CD4-positive, alpha-beta memory T cell (primary cell): ENCODE measurements around the gene XPNPEP2. TPM values are rescaled to one million over a fixed set of nuclear protein-coding genes. Genes with fewer than 3 reads are reported as not detected.
A peak's percentile ranks its signal among the peaks of the same experiment; 100 is the strongest.

ENCODE experiments used
- CTCF ChIA-PET: fragments of 350-600 bp; sonication (Branson Sonifier 250); formaldehyde crosslinking; loops from one replicate; lab custom pipeline; 2021; ENCODE audit warnings: inconsistent platforms; ENCODE audit not compliant: partially characterized antibody; lab: Charles Lee
- POLR2A ChIA-PET: fragments of 350-600 bp; sonication (Branson Sonifier 250); formaldehyde crosslinking; loops from one replicate; lab custom pipeline; 2021; ENCODE audit not compliant: partially characterized antibody; lab: Charles Lee
- DNase-seq, 5 donors: peaks; one replicate each; pipeline versions ENCODE4 v3.0.0 to v3.0.0-alpha.2; 2020 to 2022; ENCODE audit warnings: mixed read lengths in 1 of 5
- H3K27ac ChIP-seq: one replicate; pipeline ENCODE4 v1.7.0; 2013; ENCODE audit warnings: low read depth, low read length
- H3K27me3 ChIP-seq: 2 replicates; pipeline ENCODE4 v1.7.0; 2013; ENCODE audit warnings: mild to moderate bottlenecking, low read length, moderate library complexity; ENCODE audit not compliant: insufficient read depth
- H3K36me3 ChIP-seq: 2 replicates; pipeline ENCODE4 v1.7.0; 2013; ENCODE audit warnings: mild to moderate bottlenecking, low read length, moderate library complexity; ENCODE audit not compliant: insufficient read depth
- H3K4me1 ChIP-seq: 2 replicates; pipeline ENCODE4 v1.7.0; 2013; ENCODE audit warnings: mild to moderate bottlenecking, low read length, moderate library complexity; ENCODE audit not compliant: insufficient read depth
- H3K4me3 ChIP-seq, 2 donors: one replicate each; pipeline ENCODE4 v1.7.0; 2013; ENCODE audit warnings: low read length in 2 of 2, mild to moderate bottlenecking in 1 of 2
- H3K9me3 ChIP-seq, 2 donors: one replicate each; pipeline ENCODE4 v1.7.0; 2013; ENCODE audit warnings: low read length in 2 of 2, control low read depth in 1 of 2; ENCODE audit not compliant: control insufficient read depth in 1 of 2
- H3K27ac Mint-ChIP-seq, 7 donors: one replicate each; pipeline ENCODE4 v1.8.0; 2020 to 2021; ENCODE audit warnings: mixed read lengths in 7 of 7, mild to moderate bottlenecking in 6 of 7, inconsistent platforms in 3 of 7, moderate library complexity in 3 of 7
- H3K27me3 Mint-ChIP-seq, 2 donors: one replicate each; pipeline ENCODE4 v1.8.0; 2020 to 2021; ENCODE audit warnings: mixed read lengths in 2 of 2
- H3K36me3 Mint-ChIP-seq, 2 donors: one replicate each; pipeline ENCODE4 v1.8.0; 2020 to 2021; ENCODE audit warnings: mixed read lengths in 2 of 2, inconsistent platforms in 1 of 2, mild to moderate bottlenecking in 1 of 2
- H3K4me1 Mint-ChIP-seq, 4 donors: one replicate each; pipeline ENCODE4 v1.8.0; 2020 to 2021; ENCODE audit warnings: mixed read lengths in 4 of 4, mild to moderate bottlenecking in 1 of 4
- H3K4me3 Mint-ChIP-seq, 8 donors: one replicate each; pipeline ENCODE4 v1.8.0; 2020 to 2021; ENCODE audit warnings: mixed read lengths in 8 of 8, mild to moderate bottlenecking in 7 of 8, moderate library complexity in 6 of 8, inconsistent platforms in 3 of 8
- H3K9me3 Mint-ChIP-seq, 8 donors: one replicate each; pipeline ENCODE4 v1.8.0; 2020 to 2021; ENCODE audit warnings: mixed read lengths in 8 of 8, mild to moderate bottlenecking in 5 of 8, inconsistent platforms in 3 of 8, moderate library complexity in 1 of 8
- intact Hi-C: fragments of 100-400 bp; cut with micrococcal nuclease; formaldehyde crosslinking; loops from one replicate; pipeline ENCODE4 v1.15.1; 2023
- polyA plus RNA-seq, 2 donors: library from polyadenylated mRNA; unstranded; fragments of 300-500 nt; fragmentation: Illumina TruSeq; gene quantifications; one replicate each; pipeline ENCODE4 v1.2.3, GENCODE V29; 2021
- total RNA-seq, 2 experiments: library from RNA; stranded (reverse); gene quantifications; one replicate each; pipeline ENCODE4 v1.2.3, GENCODE V29; 2021

XPNPEP2 gene
- total and polyA plus RNA-seq, 4 experiments from 2014 or later = 0.32 to 0.90 (median 0.41) TPM

- H3K4me1 ChIP-seq = peaks cover 7% of the 10 kb centered on the region
- Mint-ChIP-seq H3K27ac (peak overlapping the region in 5 of 7 donors; percentile 31 to 58 (median 51)), H3K4me1 (peaks cover 2 to 17% (median 10%) of the 10 kb centered on the region in 4 donors), H3K9me3 (no peaks in the 10 kb centered on the region), H3K4me3 (no peak overlapping the region), H3K27me3 (no peaks in the 10 kb centered on the region), H3K36me3 (peaks cover 7 to 27% of the 10 kb centered on the region in 2 donors)
- intact Hi-C loops = loop anchor here (2.0 to 5.0 kb wide), 2 partner anchors 18 to 41 kb away; no protein-coding TSS in a partner anchor
- POLR2A ChIA-PET = interaction anchor here (1.1 to 39.3 kb wide), 5 partner anchors 10 to 120 kb away, joined by 3 to 1390 read pairs (median 4); partner anchors contain the start of genes SASH3 and XPNPEP2
- CTCF ChIA-PET = interaction anchor here (0.9 to 2.5 kb wide), 4 partner anchors 12 to 42 kb away, joined by 3 to 8 read pairs (median 3); no protein-coding TSS in a partner anchor
- H3K27ac ChIP-seq = no peak overlapping the region
- peaks cover 14% of the 10 kb centered on the region for H3K36me3 ChIP-seq
- DNase-seq = no peak
- H3K27me3 ChIP-seq = no peaks in the 10 kb centered on the region
- H3K9me3 ChIP-seq = no peaks in the 10 kb centered on the region
- H3K4me3 ChIP-seq = no peak overlapping the region
Measured at GRCh38 chrX:129798456-129798855, 59.7 kb downstream of the XPNPEP2 start.

DNA sequence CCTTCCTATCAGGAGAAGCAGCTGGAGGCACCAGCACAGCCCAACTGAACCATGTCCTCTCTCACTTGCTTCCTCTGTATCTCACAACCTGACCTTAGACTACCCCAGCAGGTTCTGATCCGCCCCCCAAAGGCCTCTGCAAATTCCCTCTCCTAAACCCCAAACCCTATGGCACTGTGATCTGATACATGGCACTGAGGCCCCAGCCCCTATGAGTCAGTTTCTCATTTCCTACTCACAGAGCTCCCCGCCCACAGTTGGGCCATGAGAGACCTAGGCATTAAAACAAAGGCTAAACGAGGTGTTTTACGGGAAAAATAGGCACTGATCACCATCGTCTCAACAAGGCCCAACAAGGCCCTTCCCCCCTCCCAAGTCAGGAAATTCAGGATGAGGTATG is 60.1 kb downstream of the XPNPEP2 start:
- Histone ChIP-seq H3K27ac (no peak overlapping the region), H3K4me1 (peaks cover 7% of the 10 kb centered on the region), H3K9me3 (no peaks in the 10 kb centered on the region), H3K27me3 (no peaks in the 10 kb centered on the region), H3K36me3 (peaks cover 10% of the 10 kb centered on the region), H3K4me3 (no peak overlapping the region)
- Mint-ChIP-seq H3K9me3 (no peaks in the 10 kb centered on the region), H3K27me3 (no peaks in the 10 kb centered on the region), H3K36me3 (peaks cover 7 to 27% of the 10 kb centered on the region in 2 donors), H3K4me1 (peaks cover 2 to 17% (median 9%) of the 10 kb centered on the region in 4 donors), H3K4me3 (no peak overlapping the region), H3K27ac (peak overlapping the region; percentile 18 to 58 (median 32))
- POLR2A ChIA-PET = interaction anchor here (1.1 to 39.3 kb wide), 4 partner anchors 10 to 121 kb away, joined by 3 to 1390 read pairs (median 4); partner anchors contain the start of genes SASH3 and XPNPEP2
- intact Hi-C loops = loop anchor here (2.0 to 5.0 kb wide), 2 partner anchors 18 to 42 kb away; no protein-coding TSS in a partner anchor
- CTCF ChIA-PET = interaction anchor here (0.9 to 2.5 kb wide), 4 partner anchors 12 to 43 kb away, joined by 3 to 8 read pairs (median 3); no protein-coding TSS in a partner anchor
- no peak for DNase-seq

DNA sequence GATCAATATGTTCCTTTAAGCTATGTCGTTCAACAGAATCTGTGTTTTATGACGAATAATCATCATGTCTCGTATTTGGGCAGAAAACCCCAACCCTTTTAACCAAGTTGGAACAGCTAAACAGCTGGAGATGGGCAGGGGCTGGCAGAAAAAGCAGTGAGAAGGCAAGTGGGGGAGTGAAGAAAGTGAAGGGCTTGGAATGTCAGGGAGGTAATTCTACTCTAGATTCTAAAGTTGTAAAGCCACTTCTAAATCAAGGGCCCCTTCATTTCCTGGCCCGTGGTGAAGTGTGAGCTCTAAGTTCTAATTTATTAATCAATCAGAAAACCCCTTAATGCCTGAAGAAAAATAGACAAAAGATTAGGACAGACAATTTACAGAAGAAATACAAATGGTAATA is 61.4 kb downstream of the XPNPEP2 start:
- Mint-ChIP-seq H3K27me3 (no peaks in the 10 kb centered on the region), H3K4me1 (peaks cover 2 to 17% (median 6%) of the 10 kb centered on the region in 4 donors), H3K4me3 (no peak overlapping the region), H3K27ac (peak overlapping the region in 1 of 7 donors; percentile 27), H3K36me3 (peaks cover 4 to 19% of the 10 kb centered on the region in 2 donors), H3K9me3 (no peaks in the 10 kb centered on the region)
- H3K36me3 ChIP-seq = no peaks in the 10 kb centered on the region
- H3K4me3 ChIP-seq = no peak overlapping the region
- H3K4me1 ChIP-seq = peaks cover 7% of the 10 kb centered on the region
- no peaks in the 10 kb centered on the region for H3K9me3 ChIP-seq
- ChIA-PET POLR2A (interaction anchor here (1.5 to 39.3 kb wide), 2 partner anchors 11 to 32 kb away, joined by 3 to 1390 read pairs; partner anchors contain the start of gene SASH3), CTCF (interaction anchor here (0.8 to 1.3 kb wide), 5 partner anchors 17 to 163 kb away, joined by 3 to 6 read pairs (median 3); no protein-coding TSS in a partner anchor)
- intact Hi-C loops = no loop called here
- DNase-seq = no peak
- no peaks in the 10 kb centered on the region for H3K27me3 ChIP-seq
- H3K27ac ChIP-seq = no peak overlapping the region

DNA sequence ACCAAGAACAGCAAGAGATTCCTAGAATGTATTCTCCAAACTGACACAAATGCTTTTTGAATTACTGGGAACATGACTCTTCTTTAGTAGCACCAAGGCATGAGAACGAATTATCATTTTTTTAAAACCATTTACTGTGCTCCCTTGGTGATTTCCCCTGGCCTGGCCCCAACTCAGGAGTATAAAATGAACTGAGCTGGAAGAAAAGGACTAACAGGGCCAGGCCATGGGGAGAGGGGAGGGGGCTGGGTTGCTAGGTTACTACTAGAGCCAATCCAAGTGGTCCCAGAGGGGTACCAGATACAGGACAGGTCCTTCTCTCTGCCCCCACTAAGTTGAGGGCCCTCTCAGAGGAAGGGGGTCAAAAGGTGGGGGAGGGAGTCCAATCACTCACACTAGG is 64.1 kb downstream of the XPNPEP2 start:
- Mint-ChIP-seq H3K9me3 (no peaks in the 10 kb centered on the region), H3K27ac (no peak overlapping the region)

DNA sequence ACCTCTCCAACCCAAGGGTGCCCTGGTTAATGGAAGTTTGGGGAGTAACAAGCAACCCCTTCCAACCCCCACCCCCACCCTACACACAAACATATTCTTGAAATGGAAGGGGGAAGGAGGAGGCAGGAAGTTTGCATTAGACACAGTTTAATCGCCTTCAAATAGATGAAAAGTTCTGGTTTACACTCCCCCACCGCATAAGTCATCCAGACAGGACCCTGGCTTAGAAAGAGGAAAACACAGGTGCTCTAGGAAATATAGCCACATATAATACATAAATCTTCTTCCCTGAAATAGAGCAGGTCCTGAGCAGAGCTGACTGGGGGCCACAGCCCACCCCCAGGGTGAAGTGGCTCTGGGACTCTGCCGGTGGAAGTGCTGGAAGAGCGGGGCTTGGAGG is 66.0 kb downstream of the XPNPEP2 start:
- Mint-ChIP-seq H3K27me3 (no peaks in the 10 kb centered on the region), H3K27ac (no peak overlapping the region), H3K4me1 (peaks cover 8 to 16% (median 15%) of the 10 kb centered on the region in 4 donors), H3K4me3 (no peak overlapping the region), H3K36me3 (peaks cover 4 to 13% of the 10 kb centered on the region in 2 donors), H3K9me3 (no peaks in the 10 kb centered on the region)
- H3K4me1 ChIP-seq = peaks cover 10% of the 10 kb centered on the region
- POLR2A ChIA-PET = interaction anchor here (39.3 kb wide), 1 partner anchor 36 kb away, joined by 1390 read pairs; the partner anchor contains the start of gene SASH3
- DNase-seq = no peak
- no peak overlapping the region for H3K4me3 ChIP-seq
- no peaks in the 10 kb centered on the region for H3K27me3 ChIP-seq
- CTCF ChIA-PET = no interaction called here
- intact Hi-C loops = no loop called here
- H3K9me3 ChIP-seq = no peaks in the 10 kb centered on the region
- H3K27ac ChIP-seq = no peak overlapping the region
- no peaks in the 10 kb centered on the region for H3K36me3 ChIP-seq

More for the DNA sequence above, 64.1 kb downstream of the XPNPEP2 start:
- H3K9me3 ChIP-seq = no peaks in the 10 kb centered on the region
- intact Hi-C loops = no loop called here
- H3K36me3 ChIP-seq = no peaks in the 10 kb centered on the region
- H3K27ac ChIP-seq = no peak overlapping the region
- no peak for DNase-seq
- Mint-ChIP-seq H3K36me3 (peaks cover 4 to 15% of the 10 kb centered on the region in 2 donors), H3K4me1 (peaks cover 0 to 16% (median 6%) of the 10 kb centered on the region in 4 donors), H3K4me3 (no peak overlapping the region), H3K27me3 (no peaks in the 10 kb centered on the region)
- H3K27me3 ChIP-seq = no peaks in the 10 kb centered on the region
- ChIA-PET CTCF (no interaction called here), POLR2A (interaction anchor here (39.3 kb wide), 1 partner anchor 35 kb away, joined by 1390 read pairs; the partner anchor contains the start of gene SASH3)
- H3K4me3 ChIP-seq = no peak overlapping the region
- H3K4me1 ChIP-seq = peaks cover 7% of the 10 kb centered on the region

DNA sequence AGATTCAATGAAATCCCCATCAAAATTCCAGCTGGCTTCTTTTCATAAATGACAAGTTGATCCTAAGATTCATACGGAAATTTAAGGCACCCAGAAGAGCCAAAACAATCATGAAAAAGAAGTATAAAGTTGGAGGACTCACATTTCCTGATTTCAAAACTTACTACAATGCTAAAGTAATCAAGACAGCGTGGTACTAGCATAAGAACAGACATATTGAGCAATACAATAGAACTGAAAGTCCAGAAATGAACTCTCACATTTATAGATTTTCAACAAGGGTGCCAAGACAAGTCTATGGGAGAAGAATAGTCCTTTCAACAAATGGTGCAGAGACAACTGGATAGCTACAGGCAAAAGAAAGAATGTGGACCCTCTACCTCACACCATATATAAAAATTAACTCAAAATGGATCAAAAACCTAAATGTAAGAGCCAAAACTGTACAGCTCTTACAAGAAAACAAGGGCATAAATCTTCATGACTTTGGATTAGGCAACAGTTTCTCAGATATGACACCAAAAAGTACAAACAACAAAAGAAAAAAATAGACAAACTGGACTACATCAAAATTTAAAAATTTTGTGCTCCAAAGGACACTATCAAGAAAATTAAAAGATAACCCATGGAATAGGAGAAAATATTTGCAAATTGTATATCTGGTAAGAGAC is 69.5 kb downstream of the XPNPEP2 start:
- CTCF ChIA-PET = interaction anchor here (1.3 to 2.0 kb wide), 2 partner anchors 15 to 170 kb away, joined by 3 to 6 read pairs; no protein-coding TSS in a partner anchor

More for the DNA sequence above, 69.5 kb downstream of the XPNPEP2 start:
- Histone ChIP-seq H3K36me3 (no peaks in the 10 kb centered on the region), H3K9me3 (no peaks in the 10 kb centered on the region), H3K27ac (no peak overlapping the region), H3K4me1 (peaks cover 10% of the 10 kb centered on the region), H3K27me3 (no peaks in the 10 kb centered on the region), H3K4me3 (no peak overlapping the region)
- Mint-ChIP-seq H3K4me1 (peaks cover 10 to 16% (median 15%) of the 10 kb centered on the region in 4 donors), H3K4me3 (no peak overlapping the region), H3K36me3 (peaks cover 7 to 9% of the 10 kb centered on the region in 2 donors), H3K9me3 (no peaks in the 10 kb centered on the region), H3K27ac (no peak overlapping the region), H3K27me3 (no peaks in the 10 kb centered on the region)
- POLR2A ChIA-PET = interaction anchor here (1.3 kb wide), 1 partner anchor 10 kb away, joined by 4 read pairs; no protein-coding TSS in a partner anchor
- intact Hi-C loops = no loop called here
- no peak for DNase-seq
